ACC112 (cell line): ENCODE results near the gene NRXN2.

Experiments used
- H2AFZ ChIP-seq: fragments of 200-600 bp; sonication (generic); one replicate; pipeline ENCODE4 v1.6.0; 2017; ENCODE audit warnings: antibody characterized with exemption, low read length; ENCODE audit not compliant: unreplicated experiment
- H3K27ac ChIP-seq: fragments of 200-600 bp; sonication (generic); 2 replicates; pipeline ENCODE4 v1.5.1; 2014; ENCODE audit warnings: low read depth, mild to moderate bottlenecking, antibody characterized with exemption, low read length, moderate library complexity
- H3K27me3 ChIP-seq: fragments of 200-600 bp; sonication (generic); 2 replicates; pipeline ENCODE4 v1.6.1; 2014; ENCODE audit warnings: mild to moderate bottlenecking, antibody characterized with exemption, low read length, moderate library complexity, mixed read lengths; ENCODE audit not compliant: insufficient read depth
- H3K36me3 ChIP-seq: fragments of 200-600 bp; sonication (generic); 2 replicates; pipeline ENCODE4 v1.6.1; 2016; ENCODE audit warnings: mild to moderate bottlenecking, antibody characterized with exemption, low read length, moderate library complexity, mixed read lengths; ENCODE audit not compliant: insufficient read depth
- H3K4me1 ChIP-seq: fragments of 200-600 bp; sonication (generic); one replicate; pipeline ENCODE4 v1.6.1; 2016; ENCODE audit warnings: low read length, mixed read lengths; ENCODE audit not compliant: insufficient read depth, unreplicated experiment, control insufficient read depth
- H3K4me3 ChIP-seq: fragments of 200-600 bp; sonication (generic); 2 replicates; pipeline ENCODE4 v1.5.1; 2014; ENCODE audit warnings: mild to moderate bottlenecking, low read depth, low read length
- H3K79me2 ChIP-seq: fragments of 200-600 bp; sonication (generic); one replicate; pipeline ENCODE4 v1.6.0; 2016; ENCODE audit warnings: low read length; ENCODE audit not compliant: control insufficient read depth, unreplicated experiment, insufficient read depth

NRXN2 gene

GRCh38 chr11:64694026-64694755 is 28.8 kb downstream of the NRXN2 start:
- Histone ChIP-seq H3K36me3 (no peaks in the 10 kb centered on the region), H3K27me3 (peaks cover 68% of the 10 kb centered on the region), H3K4me3 (no peak overlapping the region), H3K79me2 (no peaks in the 10 kb centered on the region), H3K4me1 (no peaks in the 10 kb centered on the region), H2AFZ (no peak overlapping the region), H3K27ac (no peak overlapping the region)

DNA sequence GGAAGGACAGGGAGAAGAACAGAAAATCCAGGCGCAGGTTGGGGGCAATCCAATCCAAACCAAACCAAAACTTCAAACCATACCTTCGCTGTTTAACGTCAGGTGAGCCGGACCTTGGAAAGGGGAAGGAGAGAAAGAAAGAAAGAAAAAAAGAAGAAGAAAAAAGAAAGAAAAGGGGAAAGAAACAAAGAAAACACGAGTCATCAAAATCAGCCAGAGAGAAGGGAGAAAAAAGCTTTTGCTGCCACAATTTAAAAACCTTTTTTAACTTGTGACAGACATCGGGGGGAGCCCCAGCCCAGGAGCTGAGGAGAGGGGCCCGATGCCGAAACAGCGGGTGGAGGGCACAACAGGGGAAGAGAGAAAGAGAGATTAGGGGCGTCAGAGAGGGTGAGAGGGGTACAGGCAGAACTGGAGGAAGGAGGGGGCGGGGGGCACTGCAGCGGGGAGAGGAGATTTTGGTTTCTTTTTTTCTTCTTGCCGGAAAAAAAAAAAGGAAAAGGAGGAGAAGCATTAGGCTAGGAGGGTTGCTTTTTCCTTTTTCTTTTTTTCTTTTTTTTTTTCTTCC is 30.1 kb downstream of the NRXN2 start:
- Histone ChIP-seq H3K27ac (no peak overlapping the region), H3K36me3 (no peaks in the 10 kb centered on the region), H3K27me3 (peaks cover 58% of the 10 kb centered on the region), H3K4me1 (no peaks in the 10 kb centered on the region), H3K79me2 (no peaks in the 10 kb centered on the region), H3K4me3 (no peak overlapping the region), H2AFZ (no peak overlapping the region)

DNA sequence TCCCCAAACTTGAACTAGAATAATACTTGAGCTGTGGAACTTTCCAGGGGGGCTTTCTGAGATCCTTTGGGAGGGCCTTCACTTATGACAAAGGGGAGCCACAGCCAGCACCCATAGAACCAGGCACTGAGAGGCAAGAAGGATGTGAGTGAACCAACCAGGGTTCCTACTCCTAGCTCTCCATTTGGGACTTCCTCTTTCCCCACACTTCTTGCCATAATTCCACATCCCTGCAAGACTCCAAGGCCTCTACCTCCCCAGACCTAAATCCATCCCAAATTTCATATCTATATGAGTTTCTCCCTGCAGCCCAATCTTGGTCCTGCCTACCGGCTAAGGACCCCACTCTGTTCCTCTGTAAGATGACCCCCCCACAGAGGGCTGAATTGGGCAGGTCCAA is 31.5 kb downstream of the NRXN2 start:
- Histone ChIP-seq H3K79me2 (no peaks in the 10 kb centered on the region), H3K27me3 (peaks cover 50% of the 10 kb centered on the region), H2AFZ (no peak overlapping the region)

DNA sequence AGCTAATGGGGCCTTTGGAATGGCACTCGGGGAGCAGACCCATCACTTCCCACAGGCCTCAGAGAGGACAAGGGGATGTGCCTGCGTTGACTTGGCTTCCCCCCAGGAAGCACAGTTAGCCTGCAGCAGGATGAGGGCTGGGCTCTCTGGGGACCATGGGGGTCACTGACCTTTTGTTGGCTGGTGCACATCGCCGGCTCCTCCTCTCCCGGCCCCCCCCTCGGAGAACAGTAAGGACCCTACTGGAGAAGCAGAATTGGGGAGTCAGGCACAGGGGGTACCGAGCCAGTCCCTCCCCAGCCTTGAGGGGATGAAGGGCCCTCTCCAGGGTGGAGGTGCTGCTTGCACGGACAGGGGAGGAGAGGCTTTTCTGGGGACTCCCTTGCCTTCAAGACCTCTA is 32.8 kb downstream of the NRXN2 start:
- Histone ChIP-seq H3K79me2 (no peaks in the 10 kb centered on the region), H3K4me3 (no peak overlapping the region), H3K4me1 (no peaks in the 10 kb centered on the region), H3K27ac (no peak overlapping the region), H2AFZ (no peak overlapping the region), H3K27me3 (peaks cover 38% of the 10 kb centered on the region), H3K36me3 (no peaks in the 10 kb centered on the region)

More for the DNA sequence above, 31.5 kb downstream of the NRXN2 start:
- Histone ChIP-seq H3K36me3 (no peaks in the 10 kb centered on the region), H3K4me3 (no peak overlapping the region), H3K4me1 (no peaks in the 10 kb centered on the region), H3K27ac (no peak overlapping the region)

DNA sequence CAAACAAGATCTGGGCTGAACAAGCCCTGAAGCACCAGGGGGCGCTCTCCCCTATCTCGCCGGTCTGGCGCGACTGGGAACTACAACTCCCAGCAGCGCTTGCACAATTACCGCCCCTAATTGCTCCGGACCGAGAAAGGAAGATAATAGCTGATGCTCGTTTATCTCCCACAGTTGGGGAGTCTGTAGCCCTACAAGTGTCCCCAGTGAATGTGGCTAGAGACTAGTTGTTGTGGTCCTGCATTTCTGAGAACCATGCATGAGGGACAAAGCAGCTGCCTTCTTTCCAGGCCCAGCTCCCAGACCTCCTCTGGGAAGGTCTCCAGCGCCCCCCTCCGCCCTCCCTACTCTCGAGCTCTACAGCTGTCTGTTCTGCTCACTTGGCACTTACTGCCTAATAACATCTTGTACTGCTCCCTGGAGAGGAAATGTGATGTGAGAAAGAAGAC is 34.4 kb downstream of the NRXN2 start:
- peaks cover 25% of the 10 kb centered on the region for H3K27me3 ChIP-seq

DNA sequence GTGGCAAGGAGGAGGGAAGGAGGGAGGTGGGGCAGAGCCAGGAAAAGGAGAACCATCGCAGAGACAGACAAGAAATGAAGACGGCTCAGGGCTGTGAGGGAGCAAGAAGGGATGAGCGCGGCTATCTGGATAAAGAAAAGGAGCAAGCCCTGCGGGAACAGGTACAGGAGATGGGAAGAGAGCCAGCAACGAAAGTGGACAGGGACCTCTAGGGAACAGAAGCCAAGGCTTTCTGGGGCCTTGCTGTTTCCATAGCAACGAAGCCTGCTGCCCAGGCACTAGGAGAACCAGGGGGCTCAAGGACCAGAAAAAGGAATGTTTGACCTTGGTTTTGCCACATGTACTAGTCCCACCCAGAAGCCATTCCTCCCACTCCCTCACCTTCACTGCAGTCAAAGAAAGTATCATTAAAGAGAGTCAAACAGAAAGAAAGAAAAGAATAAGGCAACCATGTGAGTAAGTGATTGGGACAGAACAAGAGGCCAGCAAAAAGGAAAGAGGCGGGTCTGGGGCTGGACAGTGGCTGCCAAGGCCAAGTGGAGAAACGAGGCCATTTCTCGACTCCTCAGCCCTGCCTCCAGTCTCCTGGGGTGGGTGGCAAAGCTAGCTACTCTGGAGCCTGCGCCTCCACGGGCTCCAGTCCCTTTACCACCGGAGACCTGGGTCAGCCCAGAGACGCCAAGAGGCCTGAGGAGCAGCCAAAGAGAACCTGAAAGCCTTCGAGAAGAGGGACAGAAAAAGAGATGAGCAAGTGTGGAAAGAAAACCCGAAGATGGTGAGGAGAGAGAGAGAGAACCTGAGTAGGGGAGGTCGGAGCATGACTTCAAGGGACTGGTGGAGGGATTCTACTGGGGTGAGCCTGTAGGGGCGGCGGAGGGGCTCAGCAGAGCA is 35.1 kb downstream of the NRXN2 start:
- Histone ChIP-seq H3K27ac (no peak overlapping the region), H3K79me2 (no peaks in the 10 kb centered on the region), H3K36me3 (no peaks in the 10 kb centered on the region), H2AFZ (no peak overlapping the region), H3K4me1 (no peaks in the 10 kb centered on the region), H3K27me3 (peaks cover 22% of the 10 kb centered on the region), H3K4me3 (no peak overlapping the region)

More for the DNA sequence above, 34.4 kb downstream of the NRXN2 start:
- Histone ChIP-seq H3K79me2 (no peaks in the 10 kb centered on the region), H3K36me3 (no peaks in the 10 kb centered on the region), H3K4me3 (peak overlapping the region; percentile 71), H3K27ac (no peak overlapping the region), H3K4me1 (no peaks in the 10 kb centered on the region), H2AFZ (peak overlapping the region; percentile 64)

GRCh38 chr11:64687204-64687603 is 35.8 kb downstream of the NRXN2 start:
- no peak overlapping the region for H3K27ac ChIP-seq
- H3K4me3 ChIP-seq = no peak overlapping the region
- peaks cover 22% of the 10 kb centered on the region for H3K27me3 ChIP-seq
- H3K36me3 ChIP-seq = no peaks in the 10 kb centered on the region
- no peak overlapping the region for H2AFZ ChIP-seq
- H3K79me2 ChIP-seq = no peaks in the 10 kb centered on the region
- no peaks in the 10 kb centered on the region for H3K4me1 ChIP-seq

DNA sequence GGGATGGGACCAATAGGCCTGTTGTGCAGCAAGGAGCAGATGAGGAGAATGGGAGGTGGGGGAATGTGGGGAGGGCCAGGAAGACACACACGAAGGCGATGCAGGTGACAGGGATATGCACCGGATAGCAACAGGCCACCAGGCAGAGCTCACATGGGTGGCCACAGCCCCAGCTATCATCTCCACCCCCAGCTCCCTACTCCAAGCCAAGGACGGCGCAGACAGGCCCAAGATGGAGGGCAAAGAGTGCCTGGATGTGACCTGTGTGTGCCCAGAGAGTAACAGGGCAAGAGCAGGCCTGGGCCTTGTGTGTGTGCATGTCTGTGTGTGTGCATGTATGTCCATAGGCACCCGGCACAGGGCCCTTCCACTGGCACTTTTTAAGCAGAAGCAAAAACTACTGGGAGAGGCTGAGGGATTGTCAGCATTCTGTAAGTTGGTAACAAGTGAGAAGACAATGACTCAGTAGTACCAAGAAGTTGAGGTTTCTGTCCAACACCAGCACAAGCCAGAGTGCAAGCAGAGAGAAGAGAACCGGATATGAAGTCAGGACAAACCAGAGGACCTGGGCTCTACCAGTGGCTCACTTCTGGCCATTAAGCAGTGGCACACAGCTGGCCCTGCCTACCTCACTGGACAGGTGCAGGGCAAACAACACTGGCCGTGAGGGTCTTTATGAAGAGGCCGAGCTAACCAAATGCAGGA is 36.4 kb downstream of the NRXN2 start:
- no peaks in the 10 kb centered on the region for H3K4me1 ChIP-seq

GRCh38 chr11:64685536-64685935 is 37.5 kb downstream of the NRXN2 start:
- no peak overlapping the region for H3K27ac ChIP-seq
- H3K27me3 ChIP-seq = peaks cover 16% of the 10 kb centered on the region; the same call in 1 of the 2 replicates
- no peak overlapping the region for H2AFZ ChIP-seq
- H3K79me2 ChIP-seq = no peaks in the 10 kb centered on the region
- H3K36me3 ChIP-seq = no peaks in the 10 kb centered on the region
- no peak overlapping the region for H3K4me3 ChIP-seq
- no peaks in the 10 kb centered on the region for H3K4me1 ChIP-seq

More for the DNA sequence above, 36.4 kb downstream of the NRXN2 start:
- H3K27ac ChIP-seq = no peak overlapping the region
- H3K27me3 ChIP-seq = peaks cover 20% of the 10 kb centered on the region; the same call in 1 of the 2 replicates
- H3K79me2 ChIP-seq = no peaks in the 10 kb centered on the region
- no peak overlapping the region for H3K4me3 ChIP-seq
- no peaks in the 10 kb centered on the region for H3K36me3 ChIP-seq
- no peak overlapping the region for H2AFZ ChIP-seq

DNA sequence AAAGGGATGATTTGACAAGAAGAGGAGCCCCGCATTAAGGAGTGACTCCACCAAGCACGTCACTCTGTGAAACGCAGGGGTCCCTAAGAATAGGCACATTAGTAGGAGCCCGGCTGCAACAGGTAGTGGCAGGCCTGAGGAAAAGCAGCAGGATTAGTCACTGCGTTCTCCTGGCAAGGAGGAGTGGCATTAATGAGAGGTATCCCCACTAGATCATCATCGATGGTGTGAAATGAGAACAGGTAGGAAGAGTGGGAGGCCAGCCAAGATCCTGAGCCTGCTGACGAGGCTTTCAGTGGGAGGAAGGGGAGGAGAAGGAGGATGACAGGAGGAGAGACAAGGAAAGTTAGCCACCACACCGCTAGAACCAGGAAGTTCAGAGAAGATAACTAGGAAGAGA is 38.6 kb downstream of the NRXN2 start:
- Histone ChIP-seq H3K4me3 (no peak overlapping the region), H3K27ac (no peak overlapping the region), H3K27me3 (peaks cover 24% of the 10 kb centered on the region; the same call in 1 of the 2 replicates), H3K79me2 (no peaks in the 10 kb centered on the region), H3K36me3 (no peaks in the 10 kb centered on the region), H3K4me1 (no peaks in the 10 kb centered on the region), H2AFZ (no peak overlapping the region)
